ENCODE measurements around the gene RNF31.

- TF ChIP-seq EZH2 (conservative IDR thresholded peaks at IDR 0.05; ENCODE audit: low read depth, low read length) (no peak), POLR2G (IDR thresholded peaks at IDR 0.05; ENCODE audit: low read depth, low read length) (no peak; the same call in none of the 2 replicates), CTCF (CRISPR knock-in tag; IDR thresholded peaks at IDR 0.05) (no peak), RFX5 (IDR thresholded peaks at IDR 0.05; ENCODE audit: low read depth, low read length) (no peak), GTF3A (CRISPR knock-in tag; conservative IDR thresholded peaks at IDR 0.05) (no peak), PAX8 (CRISPR knock-in tag; IDR thresholded peaks at IDR 0.05; ENCODE audit: borderline replicate concordance) (no peak)
These were observed 32.1 kb downstream of the RNF31 start for GRCh38 chr14:24179294-24179960.

Measured in HepG2 (cell line).